SU-DHL-6 (cell line): ENCODE measurements around the gene ADD2.

Experiments
- CTCF ChIP-seq: fragments of 200-600 bp; sonication (generic); IDR thresholded peaks from one replicate; pipeline ENCODE4 v1.5.1; 2017; ENCODE audit warnings: antibody characterized with exemption, mild to moderate bottlenecking, low read length, moderate library complexity; ENCODE audit not compliant: insufficient read depth, poor library complexity, severe bottlenecking
- EZH2phosphoT487 ChIP-seq: fragments of 200-600 bp; sonication (generic), shearing (Covaris generic); conservative IDR thresholded peaks from 2 replicates; pipeline ENCODE4 v1.6.1; 2018; ENCODE audit warnings: mild to moderate bottlenecking, antibody characterized with exemption, low read length, moderate library complexity, mixed read lengths

- TF ChIP-seq CTCF (no peak), EZH2phosphoT487 (no peak)
Measured at GRCh38 chr2:70757966-70758365, 10.0 kb downstream of the ADD2 start.
